Measurements from ENCODE around the gene AFF1.

DNA sequence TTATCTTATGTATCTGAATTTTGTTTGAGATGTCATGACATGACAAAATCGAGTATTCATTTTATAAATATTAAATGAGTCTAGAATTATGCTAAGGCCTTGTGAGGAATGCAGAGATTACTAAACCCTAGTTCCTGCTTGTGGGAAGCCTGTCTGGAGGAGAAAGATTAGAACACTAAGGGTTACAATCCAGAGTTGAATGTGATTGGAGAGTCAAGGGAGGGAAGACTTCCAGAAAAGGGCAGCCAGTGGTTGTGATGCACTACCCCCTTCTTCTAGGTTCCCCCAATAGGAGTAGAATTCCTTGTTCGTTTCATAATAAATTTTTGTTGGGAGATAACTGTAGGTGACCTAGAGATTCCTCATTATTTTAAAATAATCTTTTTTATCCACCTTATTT is 141.1 kb downstream of the AFF1 start:
- TF ChIP-seq, protein P1, sequence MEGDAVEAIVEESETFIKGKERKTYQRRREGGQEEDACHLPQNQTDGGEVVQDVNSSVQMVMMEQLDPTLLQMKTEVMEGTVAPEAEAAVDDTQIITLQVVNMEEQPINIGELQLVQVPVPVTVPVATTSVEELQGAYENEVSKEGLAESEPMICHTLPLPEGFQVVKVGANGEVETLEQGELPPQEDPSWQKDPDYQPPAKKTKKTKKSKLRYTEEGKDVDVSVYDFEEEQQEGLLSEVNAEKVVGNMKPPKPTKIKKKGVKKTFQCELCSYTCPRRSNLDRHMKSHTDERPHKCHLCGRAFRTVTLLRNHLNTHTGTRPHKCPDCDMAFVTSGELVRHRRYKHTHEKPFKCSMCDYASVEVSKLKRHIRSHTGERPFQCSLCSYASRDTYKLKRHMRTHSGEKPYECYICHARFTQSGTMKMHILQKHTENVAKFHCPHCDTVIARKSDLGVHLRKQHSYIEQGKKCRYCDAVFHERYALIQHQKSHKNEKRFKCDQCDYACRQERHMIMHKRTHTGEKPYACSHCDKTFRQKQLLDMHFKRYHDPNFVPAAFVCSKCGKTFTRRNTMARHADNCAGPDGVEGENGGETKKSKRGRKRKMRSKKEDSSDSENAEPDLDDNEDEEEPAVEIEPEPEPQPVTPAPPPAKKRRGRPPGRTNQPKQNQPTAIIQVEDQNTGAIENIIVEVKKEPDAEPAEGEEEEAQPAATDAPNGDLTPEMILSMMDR (IDR thresholded peaks at IDR 0.05; ENCODE audit: low read length), result no peak
- no peak for TF ChIP-seq EZH2 (optimal IDR thresholded peaks at IDR 0.05; ENCODE audit: low read depth, low read length)
- no peak for TF ChIP-seq EZH2phosphoT487 (IDR thresholded peaks at IDR 0.05; ENCODE audit: low read length)
